K562 (cell line): ENCODE results near the gene GABARAPL2. TPM values are rescaled to one million over a fixed set of nuclear protein-coding genes. Genes with fewer than 3 reads are reported as not detected.

ENCODE experiments used
- CEBPB ChIP-seq: fragments of 450-650 bp; IDR thresholded peaks from 2 replicates; pipeline ENCODE4 v1.6.1; 2016; ENCODE audit warnings: missing genetic modification characterization, missing compliant biosample characterization
- CXXC5 ChIP-seq: fragments of 250-450 bp; sonication (Bioruptor Pico); IDR thresholded peaks from 2 replicates; pipeline ENCODE4 v1.8.0; 2022; ENCODE audit warnings: inconsistent platforms, mild to moderate bottlenecking, moderate library complexity
- E2F1 ChIP-seq: sonication (generic); formaldehyde crosslinking; IDR thresholded peaks from 2 replicates; pipeline ENCODE4 v1.8.1; 2023; ENCODE audit warnings: mild to moderate bottlenecking, missing genetic modification reagents, moderate library complexity
- E2F6 ChIP-seq, 2 experiments: IDR thresholded peaks; 2 replicates each; pipeline ENCODE4 v1.6.1; 2011; ENCODE audit warnings: borderline replicate concordance in 1 of 2, control low read depth in 1 of 2, low read depth in 1 of 2, low read length in 1 of 2, mild to moderate bottlenecking in 1 of 2, mixed read lengths in 1 of 2, moderate library complexity in 1 of 2; ENCODE audit not compliant: insufficient read depth in 1 of 2, insufficient read length in 1 of 2, poor library complexity in 1 of 2, severe bottlenecking in 1 of 2; ENCODE audit errors: extremely low read depth in 1 of 2
- ETS1 ChIP-seq: conservative IDR thresholded peaks from 2 replicates; pipeline ENCODE4 v1.6.1; 2011; ENCODE audit warnings: low read depth, mild to moderate bottlenecking, low read length; ENCODE audit not compliant: control insufficient read depth
- HNRNPK ChIP-seq: fragments of 200-400 bp; formaldehyde crosslinking; IDR thresholded peaks from one replicate; pipeline ENCODE4 v1.6.1; 2018; ENCODE audit warnings: mild to moderate bottlenecking, low read depth, low read length; ENCODE audit not compliant: poor library complexity, severe bottlenecking
- ILF3 ChIP-seq: fragments of 450-650 bp; IDR thresholded peaks from 2 replicates; pipeline ENCODE4 v1.6.1; 2018; ENCODE audit warnings: antibody characterized with exemption, mild to moderate bottlenecking, moderate library complexity, borderline replicate concordance
- KLF6 ChIP-seq: fragments of 250-450 bp; sonication (Bioruptor Pico); IDR thresholded peaks from 2 replicates; pipeline ENCODE4 v1.4.0; 2020; ENCODE audit warnings: mild to moderate bottlenecking, moderate library complexity, borderline replicate concordance
- MBD1 ChIP-seq: fragments of 250-450 bp; sonication (Bioruptor Pico); IDR thresholded peaks from 2 replicates; pipeline ENCODE4 v1.8.0; 2022; ENCODE audit warnings: inconsistent platforms
- MITF ChIP-seq: IDR thresholded peaks from 2 replicates; pipeline ENCODE4 v1.6.1; 2014; ENCODE audit warnings: antibody characterized with exemption
- NCOR1 ChIP-seq: fragments of 450-650 bp; IDR thresholded peaks from 2 replicates; pipeline ENCODE4 v1.6.1; 2016; ENCODE audit warnings: mild to moderate bottlenecking, moderate library complexity
- NONO ChIP-seq, 2 experiments: fragments of 200-400 bp in 1 of 2; fragments of 450-650 bp in 1 of 2; formaldehyde crosslinking in 1 of 2; IDR thresholded peaks; 2 replicates each; pipeline ENCODE4 v1.6.1; 2017; ENCODE audit warnings: low read depth in 2 of 2, mild to moderate bottlenecking in 2 of 2, moderate library complexity in 2 of 2, low read length in 1 of 2
- SIRT6 ChIP-seq: IDR thresholded peaks from one replicate; pipeline ENCODE4 v1.6.1; 2012; ENCODE audit warnings: low read depth, mild to moderate bottlenecking, control low read depth, inconsistent platforms, low read length, moderate library complexity
- SMARCA4 ChIP-seq: fragments of 450-650 bp; IDR thresholded peaks from 2 replicates; pipeline ENCODE4 v1.6.1; 2016
- SMARCC2 ChIP-seq: fragments of 450-650 bp; IDR thresholded peaks from 2 replicates; pipeline ENCODE4 v1.6.1; 2017; ENCODE audit warnings: antibody characterized with exemption, moderate library complexity, mild to moderate bottlenecking, low read depth
- ZNF277 ChIP-seq: fragments of 250-450 bp; sonication (Bioruptor Pico); IDR thresholded peaks from 2 replicates; pipeline ENCODE4 v1.8.0; 2022; ENCODE audit warnings: inconsistent platforms, mild to moderate bottlenecking, moderate library complexity, borderline replicate concordance
- polyA plus RNA-seq, 8 experiments: library from polyadenylated mRNA; depleted of rRNA in 4 of 8; stranded (reverse) in 5 of 8; unstranded in 3 of 8; fragments of >200 nt; fragmentation: Nextera tagmentation in 2 of 8; fragmentation: Illumina TruSeq in 1 of 8; extraction: Ambion mirVana in 2 of 8; extraction: Trizol in 1 of 8; gene quantifications; 2 replicates each; pipeline versions ENCODE4 v1.2.1 to v1.2.3, GENCODE V29; 2011 to 2014; ENCODE audit warnings: inconsistent platforms in 1 of 8, missing spikeins in 1 of 8
- total RNA-seq, 7 experiments: library from RNA; depleted of rRNA in 6 of 7; stranded (reverse); fragments of >200 nt in 6 of 7; fragmentation: Illumina TruSeq in 2 of 7; extraction: Trizol in 2 of 7; gene quantifications; 2 replicates each; pipeline versions ENCODE4 v1.2.1 to v1.2.3, GENCODE V29; 2011 to 2021; ENCODE audit warnings: low replicate concordance in 1 of 7

The GABARAPL2 gene
- total and polyA plus RNA-seq, 9 of the 15 experiments (the other 6 are each of a cell fraction or from before 2014, with no cell fraction given): 42.1 to 288 (median 91.8) TPM

GRCh38 chr16:75620326-75621169 is 54.4 kb downstream of the GABARAPL2 start (continued):
- TF ChIP-seq E2F6 (IDR thresholded peaks at IDR 0.05; ENCODE audit: borderline replicate concordance in 1 of 2, extremely low read depth in 1 of 2, insufficient read depth in 1 of 2, insufficient read length in 1 of 2, low read depth in 1 of 2, low read length in 1 of 2, poor library complexity in 1 of 2, severe bottlenecking in 1 of 2) (peak in 1 of 2 experiments; percentile 14), SIRT6 (no peak), KLF6 (CRISPR knock-in tag) (0 out of 2 replicates have a peak, but pooled peaks have one; percentile 26), MBD1 (CRISPR knock-in tag) (no peak), NONO (IDR thresholded peaks at IDR 0.05; ENCODE audit: low read depth in 2 of 2, low read length in 1 of 2) (peak in 1 of 2 experiments; percentile 23; a peak in 1 of 4 replicates), SMARCA4 (peak; percentile 39), SMARCC2 (0 out of 2 replicates have a peak, but pooled peaks have one; percentile 10), CEBPB (tag) (no peak), ETS1 (no peak), CXXC5 (CRISPR knock-in tag) (peak; percentile 41), E2F1 (CRISPR knock-in tag) (no peak), NCOR1 (0 out of 2 replicates have a peak, but pooled peaks have one; percentile 23), MITF (0 out of 2 replicates have a peak, but pooled peaks have one; percentile 25), HNRNPK (no peak), ILF3 (no peak), ZNF277 (CRISPR knock-in tag) (no peak)
